ENCODE data around the gene DDX10. TPM values are rescaled to one million over a fixed set of nuclear protein-coding genes. Genes with fewer than 3 reads are reported as not detected.
A peak's percentile ranks its signal among the peaks of the same experiment; 100 is the strongest.
"Not testable (repeated sequence)": the region's sequence is repeated elsewhere in the genome, so short reads cannot be mapped to it uniquely, and the experiment has no call there.

Gene DDX10
- total RNA-seq, 2 donors from 2014 or later, result 25.0 to 45.3 TPM

GRCh38 chr11:108754901-108755625 is 90.2 kb downstream of the DDX10 start:
- Mint-ChIP-seq H3K36me3 (ENCODE audit: low read depth) (no peaks in the 10 kb centered on the region), H3K4me3 (no peak overlapping the region), H3K9me3 (no peaks in the 10 kb centered on the region), H3K4me1 (peaks cover 26% of the 10 kb centered on the region), H3K27ac (no peak overlapping the region), H3K27me3 (no peaks in the 10 kb centered on the region)
- no peak for ATAC-seq (replicated peaks)

- H3K36me3 Mint-ChIP-seq (ENCODE audit: low read depth), result no peaks in the 10 kb centered on the region
Observed at GRCh38 chr11:108757630-108758029, 92.8 kb downstream of the DDX10 start.

GRCh38 chr11:108758458-108758857 is 93.6 kb downstream of the DDX10 start:
- H3K9me3 Mint-ChIP-seq, result no peaks in the 10 kb centered on the region
- H3K4me1 Mint-ChIP-seq, result peaks cover 14% of the 10 kb centered on the region
- no peaks in the 10 kb centered on the region for H3K27me3 Mint-ChIP-seq
- ATAC-seq (replicated peaks), result no peak
- H3K27ac Mint-ChIP-seq, result no peak overlapping the region
- no peak overlapping the region for H3K4me3 Mint-ChIP-seq
- H3K36me3 Mint-ChIP-seq (ENCODE audit: low read depth), result no peaks in the 10 kb centered on the region

More at GRCh38 chr11:108757630-108758029, 92.8 kb downstream of the DDX10 start:
- no peak for ATAC-seq (replicated peaks)
- peaks cover 14% of the 10 kb centered on the region for H3K4me1 Mint-ChIP-seq
- H3K27ac Mint-ChIP-seq, result no peak overlapping the region
- no peaks in the 10 kb centered on the region for H3K27me3 Mint-ChIP-seq
- H3K9me3 Mint-ChIP-seq, result no peaks in the 10 kb centered on the region
- H3K4me3 Mint-ChIP-seq, result no peak overlapping the region

GRCh38 chr11:108766596-108767173 is 101.8 kb downstream of the DDX10 start:
- no peak overlapping the region for H3K27ac Mint-ChIP-seq
- peaks cover 14% of the 10 kb centered on the region for H3K36me3 Mint-ChIP-seq (ENCODE audit: low read depth)

GRCh38 chr11:108768370-108768769 is 103.5 kb downstream of the DDX10 start:
- peaks cover 15% of the 10 kb centered on the region for H3K36me3 Mint-ChIP-seq (ENCODE audit: low read depth)
- H3K27ac Mint-ChIP-seq, result peak overlapping the region; percentile 29
- no peaks in the 10 kb centered on the region for H3K9me3 Mint-ChIP-seq
- no peak for ATAC-seq (replicated peaks)
- H3K4me3 Mint-ChIP-seq, result no peak overlapping the region
- no peaks in the 10 kb centered on the region for H3K27me3 Mint-ChIP-seq
- H3K4me1 Mint-ChIP-seq, result peaks cover 4% of the 10 kb centered on the region

More at GRCh38 chr11:108766596-108767173, 101.8 kb downstream of the DDX10 start:
- peaks cover 4% of the 10 kb centered on the region for H3K4me1 Mint-ChIP-seq
- no peaks in the 10 kb centered on the region for H3K9me3 Mint-ChIP-seq
- H3K27me3 Mint-ChIP-seq, result no peaks in the 10 kb centered on the region
- no peak overlapping the region for H3K4me3 Mint-ChIP-seq
- ATAC-seq (replicated peaks), result no peak

GRCh38 chr11:108768964-108769363 is 104.1 kb downstream of the DDX10 start:
- Mint-ChIP-seq H3K4me1 (peaks cover 4% of the 10 kb centered on the region), H3K27me3 (no peaks in the 10 kb centered on the region), H3K27ac (no peak overlapping the region), H3K36me3 (ENCODE audit: low read depth) (peaks cover 15% of the 10 kb centered on the region), H3K4me3 (no peak overlapping the region), H3K9me3 (no peaks in the 10 kb centered on the region)
- ATAC-seq (replicated peaks), result no peak

- H3K27ac Mint-ChIP-seq, result no peak overlapping the region
- no peaks in the 10 kb centered on the region for H3K4me1 Mint-ChIP-seq
- H3K27me3 Mint-ChIP-seq, result no peaks in the 10 kb centered on the region
- H3K9me3 Mint-ChIP-seq, result peaks cover 7% of the 10 kb centered on the region
- H3K4me3 Mint-ChIP-seq, result no peak overlapping the region
- H3K36me3 Mint-ChIP-seq (ENCODE audit: low read depth), result peaks cover 18% of the 10 kb centered on the region
- no peak for ATAC-seq (replicated peaks)
Observed at GRCh38 chr11:108774037-108774730, 109.3 kb downstream of the DDX10 start.

GRCh38 chr11:108775324-108775723 is 110.5 kb downstream of the DDX10 start:
- H3K27me3 Mint-ChIP-seq, result no peaks in the 10 kb centered on the region
- peaks cover 7% of the 10 kb centered on the region for H3K9me3 Mint-ChIP-seq
- ATAC-seq (replicated peaks), result no peak
- H3K4me3 Mint-ChIP-seq, result no peak overlapping the region
- peaks cover 16% of the 10 kb centered on the region for H3K36me3 Mint-ChIP-seq (ENCODE audit: low read depth)
- no peak overlapping the region for H3K27ac Mint-ChIP-seq
- H3K4me1 Mint-ChIP-seq, result no peaks in the 10 kb centered on the region

- not testable (repeated sequence) for H3K27ac Mint-ChIP-seq; ATAC-seq (replicated peaks); H3K4me3 Mint-ChIP-seq; H3K27me3 Mint-ChIP-seq; H3K4me1 Mint-ChIP-seq; H3K36me3 Mint-ChIP-seq (ENCODE audit: low read depth)
- H3K9me3 Mint-ChIP-seq, result peaks cover 10% of the 10 kb centered on the region
Observed at GRCh38 chr11:108779147-108779546, 114.3 kb downstream of the DDX10 start.

- peaks cover 10% of the 10 kb centered on the region for H3K9me3 Mint-ChIP-seq
- no peak for ATAC-seq (replicated peaks)
- no peaks in the 10 kb centered on the region for H3K27me3 Mint-ChIP-seq
- H3K4me1 Mint-ChIP-seq, result peaks cover 8% of the 10 kb centered on the region
- no peak overlapping the region for H3K27ac Mint-ChIP-seq
- peaks cover 7% of the 10 kb centered on the region for H3K36me3 Mint-ChIP-seq (ENCODE audit: low read depth)
- no peak overlapping the region for H3K4me3 Mint-ChIP-seq
Observed at GRCh38 chr11:108780119-108780518, 115.2 kb downstream of the DDX10 start.

- ATAC-seq (replicated peaks), result no peak
- no peak overlapping the region for H3K4me3 Mint-ChIP-seq
- H3K27me3 Mint-ChIP-seq, result no peaks in the 10 kb centered on the region
- peaks cover 7% of the 10 kb centered on the region for H3K36me3 Mint-ChIP-seq (ENCODE audit: low read depth)
- H3K27ac Mint-ChIP-seq, result no peak overlapping the region
- peaks cover 10% of the 10 kb centered on the region for H3K9me3 Mint-ChIP-seq
- H3K4me1 Mint-ChIP-seq, result peaks cover 19% of the 10 kb centered on the region
Observed at GRCh38 chr11:108781946-108782345, 117.1 kb downstream of the DDX10 start.

- Mint-ChIP-seq H3K4me1 (peaks cover 31% of the 10 kb centered on the region), H3K4me3 (no peak overlapping the region), H3K36me3 (ENCODE audit: low read depth) (no peaks in the 10 kb centered on the region), H3K27me3 (no peaks in the 10 kb centered on the region), H3K27ac (no peak overlapping the region), H3K9me3 (peaks cover 3% of the 10 kb centered on the region)
- no peak for ATAC-seq (replicated peaks)
Observed at GRCh38 chr11:108786281-108786990, 121.6 kb downstream of the DDX10 start.

- Mint-ChIP-seq H3K4me3 (no peak overlapping the region), H3K9me3 (peaks cover 3% of the 10 kb centered on the region), H3K27me3 (no peaks in the 10 kb centered on the region), H3K4me1 (peaks cover 31% of the 10 kb centered on the region), H3K27ac (no peak overlapping the region), H3K36me3 (ENCODE audit: low read depth) (no peaks in the 10 kb centered on the region)
- no peak for ATAC-seq (replicated peaks)
Observed at GRCh38 chr11:108787105-108787504, 122.2 kb downstream of the DDX10 start.

GRCh38 chr11:108788565-108789199 is 123.8 kb downstream of the DDX10 start:
- Mint-ChIP-seq H3K27me3 (no peaks in the 10 kb centered on the region), H3K4me1 (peaks cover 27% of the 10 kb centered on the region), H3K4me3 (no peak overlapping the region), H3K27ac (no peak overlapping the region), H3K36me3 (ENCODE audit: low read depth) (no peaks in the 10 kb centered on the region), H3K9me3 (no peaks in the 10 kb centered on the region)
- ATAC-seq (replicated peaks), result no peak
